Measurements from ENCODE around the gene SRGN. TPM values are rescaled to one million over a fixed set of nuclear protein-coding genes. Genes with fewer than 3 reads are reported as not detected.

SRGN gene
- polyA plus RNA-seq, 3 donors: 1,724 to 3,407 (median 1,859) TPM

- H3K79me2 ChIP-seq (ENCODE audit: insufficient read depth, low read length): peaks cover 100% of the 10 kb centered on the region
- Mint-ChIP-seq H3K27ac (peak overlapping the region; percentile 90 to 100 (median 98)), H3K27me3 (ENCODE audit: low read depth in 3 of 3) (peaks cover 0 to 2% (median 2%) of the 10 kb centered on the region in 3 donors), H3K36me3 (peaks cover 83 to 90% of the 10 kb centered on the region in 2 donors), H3K4me3 (peak overlapping the region; percentile 80 to 99), H3K9me3 (peaks cover 0 to 14% (median 4%) of the 10 kb centered on the region in 7 donors), H3K4me1 (peaks cover 48% of the 10 kb centered on the region)
- peaks cover 100% of the 10 kb centered on the region for H4K20me1 ChIP-seq (ENCODE audit: insufficient read depth, low read length)
- 10% methylated on average over 11 of the region's 17 CpGs for WGBS (ENCODE audit: insufficient coverage)
- H3K9me3 ChIP-seq (replicated peaks in 1 of 2; ENCODE audit: control insufficient read depth in 1 of 2, insufficient read depth in 1 of 2, low read length in 2 of 2): no peaks in the 10 kb centered on the region
- no peak overlapping the region for H2AFZ ChIP-seq (ENCODE audit: insufficient read depth, low read depth, low read length, poor library complexity, severe bottlenecking)
- peak in 2 of 3 donors; percentile 77 to 80 for DNase-seq
- peak overlapping the region; percentile 12 to 99 (median 97) for H3K4me3 ChIP-seq (replicated peaks in 1 of 3; ENCODE audit: low read depth in 2 of 3, low read length in 3 of 3)
- peak overlapping the region; percentile 61 for H3K9ac ChIP-seq (ENCODE audit: insufficient read depth, low read length, poor library complexity, severe bottlenecking)
- peaks cover 72 to 75% of the 10 kb centered on the region in 2 donors for H3K4me1 ChIP-seq (ENCODE audit: control insufficient read depth in 1 of 2, insufficient read depth in 2 of 2, low read length in 2 of 2)
- H3K36me3 ChIP-seq (replicated peaks in 1 of 2; ENCODE audit: control insufficient read depth in 1 of 2, insufficient read depth in 2 of 2, low read length in 2 of 2): peaks cover 24 to 61% of the 10 kb centered on the region in 2 donors
- H3K27ac ChIP-seq (ENCODE audit: low read depth in 1 of 2, low read length in 2 of 2): peak overlapping the region; percentile 66 to 78
- intact Hi-C loops (cut with micrococcal nuclease): loop anchor here (1.0 to 5.0 kb wide), 2 partner anchors 8 to 86 kb away; no protein-coding TSS in a partner anchor
- TF ChIP-seq CTCF (IDR thresholded peaks at IDR 0.05): peak; percentile 80
- no peaks in the 10 kb centered on the region for H3K27me3 ChIP-seq (ENCODE audit: control insufficient read depth in 2 of 2, insufficient read depth in 2 of 2, low read length in 2 of 2)
- H3K4me2 ChIP-seq (replicated peaks; ENCODE audit: extremely low read depth, low read length, poor library complexity, severe bottlenecking): peak overlapping the region; percentile 90
These were observed 5.3 kb downstream of the SRGN start for GRCh38 chr10:69092959-69093850.

- H3K4me1 Mint-ChIP-seq: peaks cover 53% of the 10 kb centered on the region
These were observed 6.0 kb downstream of the SRGN start for GRCh38 chr10:69093933-69094332.

More at GRCh38 chr10:69093933-69094332, 6.0 kb downstream of the SRGN start:
- peak in 1 of 3 donors; percentile 43 for DNase-seq
- Histone ChIP-seq H3K27me3 (ENCODE audit: control insufficient read depth in 2 of 2, insufficient read depth in 2 of 2, low read length in 2 of 2) (no peaks in the 10 kb centered on the region), H3K4me1 (ENCODE audit: control insufficient read depth in 1 of 2, insufficient read depth in 2 of 2, low read length in 2 of 2) (peaks cover 77 to 82% of the 10 kb centered on the region in 2 donors), H3K4me2 (replicated peaks; ENCODE audit: extremely low read depth, low read length, poor library complexity, severe bottlenecking) (peak overlapping the region; percentile 90), H3K4me3 (replicated peaks in 1 of 3; ENCODE audit: low read depth in 2 of 3, low read length in 3 of 3) (peak overlapping the region in 2 of 3 experiments; percentile 97 to 99), H3K36me3 (replicated peaks in 1 of 2; ENCODE audit: control insufficient read depth in 1 of 2, insufficient read depth in 2 of 2, low read length in 2 of 2) (peaks cover 31 to 69% of the 10 kb centered on the region in 2 donors), H3K79me2 (ENCODE audit: insufficient read depth, low read length) (peaks cover 100% of the 10 kb centered on the region), H4K20me1 (ENCODE audit: insufficient read depth, low read length) (peaks cover 100% of the 10 kb centered on the region), H3K27ac (ENCODE audit: low read depth in 1 of 2, low read length in 2 of 2) (peak overlapping the region; percentile 66 to 78), H2AFZ (ENCODE audit: insufficient read depth, low read depth, low read length, poor library complexity, severe bottlenecking) (no peak overlapping the region), H3K9me3 (replicated peaks in 1 of 2; ENCODE audit: control insufficient read depth in 1 of 2, insufficient read depth in 1 of 2, low read length in 2 of 2) (no peaks in the 10 kb centered on the region), H3K9ac (ENCODE audit: insufficient read depth, low read length, poor library complexity, severe bottlenecking) (peak overlapping the region; percentile 51)
- Mint-ChIP-seq H3K9me3 (peaks cover 0 to 11% (median 2%) of the 10 kb centered on the region in 7 donors), H3K4me3 (peak overlapping the region; percentile 16 to 99), H3K27me3 (ENCODE audit: low read depth in 3 of 3) (peaks cover 0 to 2% (median 2%) of the 10 kb centered on the region in 3 donors), H3K27ac (peak overlapping the region; percentile 83 to 100 (median 98)), H3K36me3 (peaks cover 83 to 90% of the 10 kb centered on the region in 2 donors)
- no peak for TF ChIP-seq CTCF (IDR thresholded peaks at IDR 0.05)
- intact Hi-C loops (cut with micrococcal nuclease): loop anchor here (1.0 to 5.0 kb wide), 2 partner anchors 7 to 87 kb away; no protein-coding TSS in a partner anchor
- WGBS (ENCODE audit: insufficient coverage): no CpG with 5 or more reads among the region's 1 CpG

Data from CD14-positive monocyte (primary cell).